Peyer's patch (tissue), 4 donors: ENCODE data around the gene AHSP.

Experiments
- POLR2A ChIP-seq, 2 donors: fragments of 450-650 bp; IDR thresholded peaks; one replicate each; pipeline ENCODE4 v1.5.1; 2017; ENCODE audit warnings: antibody characterized with exemption in 2 of 2, mild to moderate bottlenecking in 2 of 2, moderate library complexity in 2 of 2
- TF ChIP-seq, protein P1 (sequence below), 6 experiments: fragments of 450-650 bp in 4 of 6; fragments of 200-600 bp in 2 of 6; sonication (generic) in 1 of 6; IDR thresholded peaks; one replicate each; pipeline ENCODE4 v1.5.1; 2017 to 2019; ENCODE audit warnings: antibody characterized with exemption in 6 of 6, mild to moderate bottlenecking in 3 of 6, moderate library complexity in 1 of 6

DNA sequence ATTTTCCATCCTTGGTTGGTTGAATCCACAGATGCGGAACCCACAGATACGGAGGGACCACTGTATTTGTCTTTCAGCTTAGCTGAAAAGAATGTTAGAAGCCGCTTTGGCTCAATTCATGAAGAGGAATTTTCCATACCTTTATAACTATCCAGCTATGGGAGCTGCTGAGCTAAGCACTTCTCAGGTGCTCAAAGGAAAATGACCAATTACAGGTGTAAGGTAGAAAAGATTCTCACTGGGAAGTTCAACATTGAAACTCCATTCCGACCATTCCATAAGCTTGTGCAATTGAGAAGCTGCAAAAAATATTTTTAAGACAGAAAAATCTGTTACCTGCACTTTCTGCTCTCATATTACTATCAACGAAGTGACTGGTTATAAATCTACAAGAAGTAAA lies 2.7 kb downstream of the AHSP start:
- TF ChIP-seq, protein P1, sequence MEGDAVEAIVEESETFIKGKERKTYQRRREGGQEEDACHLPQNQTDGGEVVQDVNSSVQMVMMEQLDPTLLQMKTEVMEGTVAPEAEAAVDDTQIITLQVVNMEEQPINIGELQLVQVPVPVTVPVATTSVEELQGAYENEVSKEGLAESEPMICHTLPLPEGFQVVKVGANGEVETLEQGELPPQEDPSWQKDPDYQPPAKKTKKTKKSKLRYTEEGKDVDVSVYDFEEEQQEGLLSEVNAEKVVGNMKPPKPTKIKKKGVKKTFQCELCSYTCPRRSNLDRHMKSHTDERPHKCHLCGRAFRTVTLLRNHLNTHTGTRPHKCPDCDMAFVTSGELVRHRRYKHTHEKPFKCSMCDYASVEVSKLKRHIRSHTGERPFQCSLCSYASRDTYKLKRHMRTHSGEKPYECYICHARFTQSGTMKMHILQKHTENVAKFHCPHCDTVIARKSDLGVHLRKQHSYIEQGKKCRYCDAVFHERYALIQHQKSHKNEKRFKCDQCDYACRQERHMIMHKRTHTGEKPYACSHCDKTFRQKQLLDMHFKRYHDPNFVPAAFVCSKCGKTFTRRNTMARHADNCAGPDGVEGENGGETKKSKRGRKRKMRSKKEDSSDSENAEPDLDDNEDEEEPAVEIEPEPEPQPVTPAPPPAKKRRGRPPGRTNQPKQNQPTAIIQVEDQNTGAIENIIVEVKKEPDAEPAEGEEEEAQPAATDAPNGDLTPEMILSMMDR (IDR thresholded peaks at IDR 0.05), result no peak
- TF ChIP-seq POLR2A (IDR thresholded peaks at IDR 0.05), result no peak
